Esophagus squamous epithelium (tissue), 4 donors: ENCODE measurements around the gene FGF16.

Experiments
- POLR2A ChIP-seq, 4 donors: fragments of 450-650 bp; IDR thresholded peaks; one replicate each; pipeline ENCODE4 v1.6.1; 2017; ENCODE audit warnings: antibody characterized with exemption in 4 of 4, mild to moderate bottlenecking in 4 of 4, moderate library complexity in 3 of 4
- TF ChIP-seq, protein P1 (sequence below), 6 experiments: fragments of 450-650 bp in 4 of 6; fragments of 200-600 bp in 2 of 6; sonication (generic) in 2 of 6; IDR thresholded peaks; one replicate each; pipeline ENCODE4 v1.5.1; 2016 to 2019; ENCODE audit warnings: antibody characterized with exemption in 6 of 6, mild to moderate bottlenecking in 4 of 6, moderate library complexity in 4 of 6

DNA sequence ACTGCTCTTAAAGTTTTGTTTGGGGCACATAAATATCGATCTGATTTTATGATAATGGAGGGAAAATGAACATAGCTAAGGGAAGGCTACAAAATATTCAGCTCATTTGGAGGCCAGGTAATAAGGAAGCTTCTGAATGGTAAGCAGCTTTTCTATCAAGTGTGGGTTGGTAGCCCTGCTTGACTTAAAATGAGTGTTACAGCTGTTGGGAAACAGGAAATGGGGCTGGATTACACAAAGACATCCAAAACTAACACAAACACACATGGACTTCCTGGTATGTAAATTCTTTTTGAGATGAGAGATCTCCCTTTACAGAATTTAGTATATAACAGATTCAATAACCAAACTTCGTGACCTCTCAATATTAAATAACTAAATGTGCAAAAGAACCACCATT lies 58.0 kb downstream of the FGF16 start:
- TF ChIP-seq, protein P1, sequence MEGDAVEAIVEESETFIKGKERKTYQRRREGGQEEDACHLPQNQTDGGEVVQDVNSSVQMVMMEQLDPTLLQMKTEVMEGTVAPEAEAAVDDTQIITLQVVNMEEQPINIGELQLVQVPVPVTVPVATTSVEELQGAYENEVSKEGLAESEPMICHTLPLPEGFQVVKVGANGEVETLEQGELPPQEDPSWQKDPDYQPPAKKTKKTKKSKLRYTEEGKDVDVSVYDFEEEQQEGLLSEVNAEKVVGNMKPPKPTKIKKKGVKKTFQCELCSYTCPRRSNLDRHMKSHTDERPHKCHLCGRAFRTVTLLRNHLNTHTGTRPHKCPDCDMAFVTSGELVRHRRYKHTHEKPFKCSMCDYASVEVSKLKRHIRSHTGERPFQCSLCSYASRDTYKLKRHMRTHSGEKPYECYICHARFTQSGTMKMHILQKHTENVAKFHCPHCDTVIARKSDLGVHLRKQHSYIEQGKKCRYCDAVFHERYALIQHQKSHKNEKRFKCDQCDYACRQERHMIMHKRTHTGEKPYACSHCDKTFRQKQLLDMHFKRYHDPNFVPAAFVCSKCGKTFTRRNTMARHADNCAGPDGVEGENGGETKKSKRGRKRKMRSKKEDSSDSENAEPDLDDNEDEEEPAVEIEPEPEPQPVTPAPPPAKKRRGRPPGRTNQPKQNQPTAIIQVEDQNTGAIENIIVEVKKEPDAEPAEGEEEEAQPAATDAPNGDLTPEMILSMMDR (IDR thresholded peaks at IDR 0.05) = no peak
- TF ChIP-seq POLR2A (IDR thresholded peaks at IDR 0.05) = no peak
